AG04450 (cell line): Measurements from ENCODE around the gene PIGK. TPM values are rescaled to one million over a fixed set of nuclear protein-coding genes. Genes with fewer than 3 reads are reported as not detected.

ENCODE experiments used
- CTCF ChIA-PET: fragments of 300-600, 350-600 bp; formaldehyde crosslinking; extraction: SDS; loops from one replicate; lab custom pipeline; 2022; ENCODE audit warnings: antibody characterized with exemption, inconsistent platforms; lab: Charles Lee
- POLR2A ChIA-PET: fragments of 350-600 bp; formaldehyde crosslinking; extraction: SDS; loops from one replicate; lab custom pipeline; 2021; ENCODE audit warnings: antibody characterized with exemption, inconsistent platforms; lab: Yijun Ruan, JAX
- DNase-seq: peaks from one replicate; pipeline ENCODE4 v3.0.0-alpha.2; 2011; ENCODE audit warnings: low read depth, low spot score
- H3K27ac ChIP-seq: one replicate; pipeline ENCODE4 v1.5.1; 2012; ENCODE audit warnings: low read depth, low read length, control low read depth
- H3K27me3 ChIP-seq: one replicate; pipeline ENCODE4 v1.6.0; 2012; ENCODE audit warnings: low read length; ENCODE audit not compliant: control insufficient read depth, insufficient read depth
- H3K4me3 ChIP-seq: 2 replicates; pipeline ENCODE4 v1.5.1; 2011; ENCODE audit warnings: mild to moderate bottlenecking, low read depth, low read length, control low read depth
- H3K9me3 ChIP-seq: 2 replicates; pipeline ENCODE4 v1.5.1; 2012; ENCODE audit warnings: low read length; ENCODE audit not compliant: control insufficient read depth, insufficient read depth
- polyA minus RNA-seq: library from RNA; depleted of rRNA, polyadenylated mRNA; stranded (reverse); fragments of >200 nt; gene quantifications from 2 replicates; pipeline ENCODE4 v1.2.3, GENCODE V29; 2011; rRNA and poly(A)+ RNA removed
- polyA plus RNA-seq: library from polyadenylated mRNA; depleted of rRNA; stranded (reverse); fragments of >200 nt; gene quantifications from 2 replicates; pipeline ENCODE4 v1.2.3, GENCODE V29; 2011; rRNA removed
- TF ChIP-seq, protein P1 (sequence below): IDR thresholded peaks from 2 replicates; pipeline ENCODE4 v1.5.1; 2011; ENCODE audit warnings: low read depth, low read length, control low read depth, inconsistent platforms

PIGK gene
- 34.7 and 48.8 TPM in 2 replicates for polyA plus RNA-seq
- 14.3 and 20.5 TPM in 2 replicates for polyA minus RNA-seq

DNA sequence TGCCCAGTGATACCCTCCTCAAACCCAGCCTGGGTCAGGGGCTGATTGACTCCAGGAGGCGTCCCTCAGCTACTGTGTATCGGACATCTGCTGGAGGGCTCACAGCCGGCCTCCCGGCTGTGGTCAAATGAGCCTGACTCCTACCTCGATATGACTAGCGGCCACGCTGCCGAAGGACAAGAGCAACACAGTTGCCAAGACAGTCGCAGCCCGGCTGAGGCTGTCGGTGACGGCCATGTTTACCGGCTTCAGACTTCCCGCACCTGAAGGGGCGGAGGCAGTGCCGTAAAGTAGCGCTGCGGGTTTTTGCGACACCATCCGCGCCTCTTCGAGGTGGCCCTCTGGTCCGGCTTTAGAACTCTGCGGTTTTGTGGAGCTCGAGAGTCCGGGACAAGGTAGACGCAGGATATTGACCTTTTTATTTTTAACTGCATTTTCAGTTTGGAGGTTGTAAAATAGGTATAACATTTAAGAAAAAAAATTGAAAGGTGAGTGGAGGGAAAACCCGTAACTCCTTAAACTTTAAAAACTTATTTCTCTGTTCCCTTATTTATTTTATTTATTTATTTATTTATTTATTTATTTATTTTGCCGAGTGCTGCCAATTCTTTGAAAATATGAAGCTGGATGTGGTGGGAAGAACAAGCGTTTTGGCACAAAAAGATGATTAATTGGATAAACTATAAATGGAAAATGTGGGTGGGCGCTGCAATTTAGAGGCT lies at the start of gene PIGK:
TSS of gene PIGK (minus strand) at position 265 of the 722 bp plus-strand sequence. CDS start at position 237, 28 bp downstream.
- ChIA-PET POLR2A (interaction anchor here (1.0 kb wide), 1 partner anchor 151 kb away, joined by 3 read pairs; no protein-coding TSS in a partner anchor), CTCF (interaction anchor here (0.6 to 1.0 kb wide), 2 partner anchors 71 to 464 kb away, joined by 3 to 5 read pairs; partner anchors contain the start of gene ZZZ3)
- Histone ChIP-seq H3K27ac (peak within 1 kb of the TSS; percentile 59), H3K9me3 (no peaks in the 10 kb centered on the region), H3K4me3 (peak within 1 kb of the TSS; percentile 82), H3K27me3 (no peaks in the 10 kb centered on the region)
- peak; percentile 54 for DNase-seq
- TF ChIP-seq, protein P1, sequence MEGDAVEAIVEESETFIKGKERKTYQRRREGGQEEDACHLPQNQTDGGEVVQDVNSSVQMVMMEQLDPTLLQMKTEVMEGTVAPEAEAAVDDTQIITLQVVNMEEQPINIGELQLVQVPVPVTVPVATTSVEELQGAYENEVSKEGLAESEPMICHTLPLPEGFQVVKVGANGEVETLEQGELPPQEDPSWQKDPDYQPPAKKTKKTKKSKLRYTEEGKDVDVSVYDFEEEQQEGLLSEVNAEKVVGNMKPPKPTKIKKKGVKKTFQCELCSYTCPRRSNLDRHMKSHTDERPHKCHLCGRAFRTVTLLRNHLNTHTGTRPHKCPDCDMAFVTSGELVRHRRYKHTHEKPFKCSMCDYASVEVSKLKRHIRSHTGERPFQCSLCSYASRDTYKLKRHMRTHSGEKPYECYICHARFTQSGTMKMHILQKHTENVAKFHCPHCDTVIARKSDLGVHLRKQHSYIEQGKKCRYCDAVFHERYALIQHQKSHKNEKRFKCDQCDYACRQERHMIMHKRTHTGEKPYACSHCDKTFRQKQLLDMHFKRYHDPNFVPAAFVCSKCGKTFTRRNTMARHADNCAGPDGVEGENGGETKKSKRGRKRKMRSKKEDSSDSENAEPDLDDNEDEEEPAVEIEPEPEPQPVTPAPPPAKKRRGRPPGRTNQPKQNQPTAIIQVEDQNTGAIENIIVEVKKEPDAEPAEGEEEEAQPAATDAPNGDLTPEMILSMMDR = 0 out of 2 replicates have a peak, but pooled peaks have one; percentile 11

DNA sequence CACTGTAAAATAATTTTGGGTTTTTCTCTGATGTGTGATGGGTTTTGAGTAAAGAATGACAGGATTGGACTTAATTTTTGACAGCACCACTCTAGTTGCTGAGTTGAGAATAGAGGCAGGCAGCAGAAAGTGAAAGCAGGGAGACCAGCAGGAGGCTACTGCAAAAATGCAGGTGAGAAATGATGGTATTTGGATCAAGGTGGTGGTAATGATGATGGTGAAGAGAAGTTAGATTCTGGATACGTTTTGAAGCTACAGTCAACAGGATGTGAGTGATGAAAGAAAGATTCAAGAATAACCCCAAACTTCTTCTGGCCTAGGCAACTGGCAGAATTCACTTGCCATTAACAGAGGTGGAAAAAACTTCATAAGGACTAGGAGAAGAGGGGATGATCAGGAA lies 47.8 kb upstream of the PIGK start:
- Histone ChIP-seq H3K4me3 (no peak overlapping the region), H3K27ac (no peak overlapping the region), H3K27me3 (no peaks in the 10 kb centered on the region), H3K9me3 (no peaks in the 10 kb centered on the region)
- TF ChIP-seq, protein P1 = no peak
- no peak for DNase-seq
- CTCF ChIA-PET = no interaction called here
- POLR2A ChIA-PET = no interaction called here

DNA sequence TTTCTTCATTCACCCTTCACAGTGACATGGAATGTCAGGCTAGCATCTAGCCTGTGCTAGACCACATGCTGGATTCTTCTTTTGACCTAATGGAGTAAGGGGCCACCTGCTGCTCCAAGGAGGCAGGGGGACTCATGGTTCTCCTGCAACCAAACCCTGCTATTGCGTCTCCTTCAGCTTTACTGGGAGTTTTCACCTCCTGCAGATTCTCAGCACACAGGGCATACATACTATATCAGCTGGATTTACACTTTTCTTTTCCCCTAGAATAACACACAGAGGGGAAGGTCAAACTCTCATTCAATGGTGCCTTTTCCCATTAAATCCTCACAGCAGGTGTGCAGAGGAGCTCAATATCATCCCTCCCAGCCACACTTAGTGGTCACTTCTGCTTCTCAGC lies 46.0 kb upstream of the PIGK start:
- ChIA-PET CTCF (interaction anchor here (0.8 kb wide), 1 partner anchor 48 kb away, joined by 3 read pairs; no protein-coding TSS in a partner anchor), POLR2A (no interaction called here)
- no peak overlapping the region for H3K4me3 ChIP-seq
- no peaks in the 10 kb centered on the region for H3K9me3 ChIP-seq
- TF ChIP-seq, protein P1 = no peak
- DNase-seq = no peak
- no peak overlapping the region for H3K27ac ChIP-seq
- H3K27me3 ChIP-seq = no peaks in the 10 kb centered on the region

DNA sequence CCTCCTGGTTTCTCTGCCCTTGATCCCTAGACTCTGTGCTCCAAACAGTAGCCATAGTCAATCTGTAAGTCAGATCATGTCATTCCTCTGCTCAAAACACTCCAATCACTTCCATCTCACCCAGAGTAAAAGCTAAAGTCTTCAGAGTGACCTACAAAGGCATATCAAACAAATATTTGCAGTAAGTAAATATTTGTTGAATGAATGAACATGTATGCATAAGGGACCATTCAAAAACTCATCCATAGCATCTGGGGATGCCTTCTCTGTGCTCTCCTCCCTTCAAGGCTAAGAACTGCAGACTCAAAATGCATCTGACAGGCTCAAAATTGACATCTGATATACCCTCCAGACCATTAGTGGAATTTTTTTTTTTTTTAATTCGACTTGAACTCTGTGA lies 44.5 kb upstream of the PIGK start:
- DNase-seq = no peak
- POLR2A ChIA-PET = no interaction called here
- TF ChIP-seq, protein P1 = no peak

DNA sequence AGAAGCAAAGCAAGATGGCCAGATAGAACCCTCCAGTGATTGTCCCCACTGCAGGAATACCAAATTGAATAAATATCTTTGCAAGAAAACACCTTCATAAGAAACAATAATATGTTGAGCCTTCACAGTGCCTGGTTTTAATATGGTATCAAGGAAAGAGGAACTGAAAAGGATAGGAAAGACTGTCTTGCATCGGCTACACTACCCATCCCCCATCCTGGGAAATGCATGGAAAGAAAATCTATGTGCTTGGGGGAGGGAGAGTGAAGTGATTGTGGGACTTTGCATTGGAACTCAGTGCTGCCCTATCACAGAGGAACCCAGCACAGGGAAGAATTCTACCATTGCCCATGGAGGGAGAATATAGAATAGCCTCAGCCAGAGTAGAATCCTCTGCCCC lies 34.0 kb upstream of the PIGK start:
- ChIA-PET CTCF (no interaction called here), POLR2A (no interaction called here)
- Histone ChIP-seq H3K27ac (no peak overlapping the region), H3K27me3 (no peaks in the 10 kb centered on the region), H3K4me3 (no peak overlapping the region), H3K9me3 (peaks cover 3% of the 10 kb centered on the region; the same call in 1 of the 2 replicates)
- DNase-seq = no peak
- TF ChIP-seq, protein P1 = no peak

More for the DNA sequence above, 44.5 kb upstream of the PIGK start:
- Histone ChIP-seq H3K9me3 (no peaks in the 10 kb centered on the region), H3K27ac (no peak overlapping the region), H3K27me3 (no peaks in the 10 kb centered on the region), H3K4me3 (no peak overlapping the region)
- CTCF ChIA-PET = interaction anchor here (0.7 kb wide), 1 partner anchor 9 kb away, joined by 5 read pairs; no protein-coding TSS in a partner anchor
